DOHH2 (cell line): ENCODE data around the gene AK9.

ENCODE experiments used
- H3F3A ChIP-seq: fragments of 200-600 bp; sonication (generic), shearing (Covaris generic); 2 replicates; pipeline ENCODE4 v1.6.0; 2016; ENCODE audit warnings: antibody characterized with exemption, mild to moderate bottlenecking; ENCODE audit not compliant: control insufficient read depth, insufficient read depth
- H3K27ac ChIP-seq: fragments of 200-600 bp; sonication (generic); 2 replicates; pipeline ENCODE4 v1.5.1; 2014; ENCODE audit warnings: low read depth, mild to moderate bottlenecking, low read length, moderate library complexity
- H3K27me3 ChIP-seq: fragments of 200-600 bp; sonication (generic); 2 replicates; pipeline ENCODE4 v1.6.1; 2014; ENCODE audit warnings: mild to moderate bottlenecking, low read length, mixed read lengths; ENCODE audit not compliant: control insufficient read depth
- H3K36me3 ChIP-seq: fragments of 200-600 bp; sonication (generic); 2 replicates; pipeline ENCODE4 v1.6.1; 2014; ENCODE audit warnings: mild to moderate bottlenecking, low read length, moderate library complexity, mixed read lengths; ENCODE audit not compliant: control insufficient read depth
- H3K4me1 ChIP-seq: fragments of 200-600 bp; sonication (generic); 2 replicates; pipeline ENCODE4 v1.6.1; 2014; ENCODE audit warnings: mild to moderate bottlenecking, low read length, mixed read lengths; ENCODE audit not compliant: control insufficient read depth
- H3K4me2 ChIP-seq: fragments of 200-600 bp; sonication (generic); 2 replicates; pipeline ENCODE4 v1.6.0; 2014; ENCODE audit warnings: mild to moderate bottlenecking, low read length, moderate library complexity
- H3K4me3 ChIP-seq: fragments of 200-600 bp; sonication (generic); 2 replicates; pipeline ENCODE4 v1.5.1; 2014; ENCODE audit warnings: mild to moderate bottlenecking, low read length, mixed read lengths
- H3K79me2 ChIP-seq: fragments of 200-600 bp; sonication (generic); 2 replicates; pipeline ENCODE4 v1.6.1; 2014; ENCODE audit warnings: mild to moderate bottlenecking, low read length, mixed read lengths; ENCODE audit not compliant: control insufficient read depth
- H3K9me2 ChIP-seq: fragments of 200-600 bp; sonication (generic); replicated peaks from 2 replicates; pipeline ENCODE4 v1.6.1; 2014; ENCODE audit warnings: mild to moderate bottlenecking, low read length, mixed read lengths; ENCODE audit not compliant: control insufficient read depth
- H3K9me3 ChIP-seq: fragments of 200-600 bp; sonication (generic); 2 replicates; pipeline ENCODE4 v1.6.1; 2014; ENCODE audit warnings: antibody characterized with exemption, low read length, mixed read lengths; ENCODE audit not compliant: control insufficient read depth, insufficient read depth
- H4K20me1 ChIP-seq: fragments of 200-600 bp; sonication (generic); 2 replicates; pipeline ENCODE4 v1.6.0; 2014; ENCODE audit warnings: low read depth, mild to moderate bottlenecking, antibody characterized with exemption, low read length, moderate library complexity; ENCODE audit not compliant: control insufficient read depth, insufficient read depth
- EZH2phosphoT487 ChIP-seq: fragments of 200-600 bp; sonication (generic); IDR thresholded peaks from 2 replicates; pipeline ENCODE4 v1.6.1; 2017; ENCODE audit warnings: borderline replicate concordance, mild to moderate bottlenecking, antibody characterized with exemption, low read length, moderate library complexity, mixed read lengths
- TF ChIP-seq, protein P1 (sequence below): fragments of 200-600 bp; sonication (generic); IDR thresholded peaks from one replicate; pipeline ENCODE4 v1.5.1; 2014; ENCODE audit warnings: antibody characterized with exemption, mild to moderate bottlenecking, low read depth, low read length; ENCODE audit not compliant: poor library complexity, severe bottlenecking

The AK9 gene

DNA sequence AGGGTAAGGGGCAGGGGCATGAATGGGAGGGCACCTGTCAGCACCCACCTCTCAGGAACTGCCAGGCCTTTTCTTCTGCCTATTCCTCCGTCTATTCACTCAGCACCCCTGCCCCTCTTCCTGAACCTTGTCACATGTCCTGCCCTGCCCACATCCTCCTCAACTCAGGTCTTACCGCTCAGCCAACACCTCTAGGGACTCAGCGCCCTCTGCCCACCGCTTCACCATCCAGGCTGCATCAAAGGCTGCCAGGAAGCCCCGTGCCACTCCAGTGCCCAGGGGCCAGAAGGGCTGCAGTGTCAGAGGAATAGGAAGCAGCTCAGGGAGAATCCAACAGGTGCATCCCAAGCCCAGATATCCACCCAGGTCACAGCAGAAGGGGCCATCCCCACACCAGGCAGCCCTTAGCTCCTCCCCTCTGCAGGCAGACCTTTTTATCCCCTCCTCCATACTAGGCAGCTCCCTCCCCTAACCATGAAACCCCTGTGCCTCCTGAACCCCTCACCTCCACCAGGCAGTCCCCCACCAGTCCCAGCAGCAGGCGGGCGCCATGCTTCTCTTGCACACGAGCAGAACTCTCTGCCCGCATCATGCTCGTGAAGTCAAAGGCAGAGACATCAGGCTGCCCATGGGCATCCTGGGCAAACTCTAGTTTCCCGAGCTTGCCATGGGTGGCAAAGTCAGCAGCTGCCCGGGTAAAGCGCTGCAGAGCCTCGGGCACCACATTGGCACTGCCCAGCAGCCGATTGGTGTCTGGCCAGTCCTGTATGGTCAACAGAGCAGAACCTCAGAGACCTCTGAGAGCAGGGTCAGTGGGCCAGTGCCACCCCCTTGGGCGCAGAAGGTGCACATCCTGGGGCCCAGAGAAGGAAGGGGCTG lies 241.0 kb downstream of the AK9 start:
- peak overlapping the region; percentile 1; the same call in 1 of the 2 replicates for H3K4me2 ChIP-seq
- no peaks in the 10 kb centered on the region for H3K9me2 ChIP-seq
- H3K79me2 ChIP-seq = peaks cover 14% of the 10 kb centered on the region
- no peaks in the 10 kb centered on the region for H4K20me1 ChIP-seq
- H3F3A ChIP-seq = 0 out of 2 replicates have a peak, but pooled peaks cover 2% of the 10 kb centered on the region
- H3K4me1 ChIP-seq = peaks cover 53% of the 10 kb centered on the region
- H3K27me3 ChIP-seq = no peaks in the 10 kb centered on the region
- no peaks in the 10 kb centered on the region for H3K9me3 ChIP-seq
- TF ChIP-seq EZH2phosphoT487 = no peak
- TF ChIP-seq, protein P1, sequence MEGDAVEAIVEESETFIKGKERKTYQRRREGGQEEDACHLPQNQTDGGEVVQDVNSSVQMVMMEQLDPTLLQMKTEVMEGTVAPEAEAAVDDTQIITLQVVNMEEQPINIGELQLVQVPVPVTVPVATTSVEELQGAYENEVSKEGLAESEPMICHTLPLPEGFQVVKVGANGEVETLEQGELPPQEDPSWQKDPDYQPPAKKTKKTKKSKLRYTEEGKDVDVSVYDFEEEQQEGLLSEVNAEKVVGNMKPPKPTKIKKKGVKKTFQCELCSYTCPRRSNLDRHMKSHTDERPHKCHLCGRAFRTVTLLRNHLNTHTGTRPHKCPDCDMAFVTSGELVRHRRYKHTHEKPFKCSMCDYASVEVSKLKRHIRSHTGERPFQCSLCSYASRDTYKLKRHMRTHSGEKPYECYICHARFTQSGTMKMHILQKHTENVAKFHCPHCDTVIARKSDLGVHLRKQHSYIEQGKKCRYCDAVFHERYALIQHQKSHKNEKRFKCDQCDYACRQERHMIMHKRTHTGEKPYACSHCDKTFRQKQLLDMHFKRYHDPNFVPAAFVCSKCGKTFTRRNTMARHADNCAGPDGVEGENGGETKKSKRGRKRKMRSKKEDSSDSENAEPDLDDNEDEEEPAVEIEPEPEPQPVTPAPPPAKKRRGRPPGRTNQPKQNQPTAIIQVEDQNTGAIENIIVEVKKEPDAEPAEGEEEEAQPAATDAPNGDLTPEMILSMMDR = no peak
- H3K36me3 ChIP-seq = peaks cover 60% of the 10 kb centered on the region
- H3K27ac ChIP-seq = no peak overlapping the region
- H3K4me3 ChIP-seq = no peak overlapping the region

DNA sequence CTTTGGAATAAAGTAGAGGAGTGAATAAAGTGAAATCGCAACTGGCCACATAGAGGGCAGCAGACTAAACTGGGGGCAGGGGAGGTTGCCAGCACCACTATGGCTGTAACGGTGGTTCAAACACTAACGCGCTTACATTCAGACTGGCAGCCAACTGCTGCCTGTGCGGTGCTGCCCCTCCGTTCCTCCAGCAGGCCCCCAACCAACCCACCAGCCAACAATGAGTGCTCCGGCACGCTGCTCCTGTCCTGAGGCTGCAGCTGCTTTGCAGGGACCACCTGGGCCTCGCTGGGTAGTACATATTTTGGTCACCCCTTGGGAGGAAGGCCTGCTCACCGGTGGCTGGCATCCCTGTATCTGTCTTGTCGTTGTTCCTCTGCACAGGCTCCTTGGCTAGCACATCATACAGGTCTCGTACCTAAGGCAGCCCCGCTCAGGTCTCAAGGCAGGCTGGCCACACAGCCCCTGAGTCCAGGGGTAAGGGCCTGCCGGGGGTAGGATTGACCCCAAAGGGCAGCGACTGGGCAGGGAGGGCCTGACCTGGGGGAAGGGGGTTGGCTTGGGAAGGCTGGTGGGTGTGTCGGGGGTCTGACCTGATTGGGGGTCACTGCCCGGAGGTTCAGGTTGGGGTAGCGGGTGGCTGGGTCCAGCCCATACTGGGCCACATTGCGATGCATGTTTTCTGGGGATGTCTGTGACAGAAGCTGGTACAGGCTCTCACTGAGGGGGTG lies 241.8 kb downstream of the AK9 start:
- TF ChIP-seq, protein P1 = no peak
- no peak for TF ChIP-seq EZH2phosphoT487
- H4K20me1 ChIP-seq = no peaks in the 10 kb centered on the region
- H3K4me1 ChIP-seq = peaks cover 47% of the 10 kb centered on the region
- peaks cover 65% of the 10 kb centered on the region for H3K36me3 ChIP-seq
- H3K9me2 ChIP-seq = no peaks in the 10 kb centered on the region
- H3K27me3 ChIP-seq = no peaks in the 10 kb centered on the region
- H3K79me2 ChIP-seq = peaks cover 11% of the 10 kb centered on the region
- H3K9me3 ChIP-seq = no peaks in the 10 kb centered on the region
- no peak overlapping the region for H3K27ac ChIP-seq
- H3K4me3 ChIP-seq = no peak overlapping the region
- H3K4me2 ChIP-seq = no peak overlapping the region
- H3F3A ChIP-seq = no peaks in the 10 kb centered on the region

DNA sequence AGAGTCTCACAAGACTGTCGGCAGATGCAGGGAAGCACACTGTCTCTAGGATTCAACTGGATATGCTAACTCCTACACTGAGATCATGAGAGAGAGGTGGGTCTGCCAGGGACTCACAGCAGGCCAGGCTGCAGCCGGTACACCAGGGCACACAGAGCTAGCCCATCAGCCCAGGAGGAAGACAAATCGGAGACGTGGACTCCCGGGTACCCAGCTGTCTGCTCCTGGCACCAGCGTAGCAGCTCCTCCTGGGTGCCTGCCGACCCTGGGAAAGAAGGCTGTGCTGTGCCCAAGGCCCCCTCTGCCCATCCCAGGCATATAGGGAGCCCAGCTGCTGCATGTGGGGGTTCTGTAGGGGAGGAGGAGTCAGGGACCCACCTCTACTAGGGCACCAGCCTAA lies 242.4 kb downstream of the AK9 start:
- Histone ChIP-seq H3K27ac (no peak overlapping the region), H3K79me2 (peaks cover 5% of the 10 kb centered on the region), H3K27me3 (no peaks in the 10 kb centered on the region), H3K4me3 (no peak overlapping the region), H3K36me3 (peaks cover 66% of the 10 kb centered on the region), H4K20me1 (no peaks in the 10 kb centered on the region), H3K9me3 (no peaks in the 10 kb centered on the region), H3K4me1 (peaks cover 41% of the 10 kb centered on the region), H3F3A (no peaks in the 10 kb centered on the region), H3K4me2 (no peak overlapping the region), H3K9me2 (no peaks in the 10 kb centered on the region)
- TF ChIP-seq EZH2phosphoT487 = no peak
- TF ChIP-seq, protein P1 = no peak
